ENCODE data around the gene TLCD1.

TLCD1 gene, protein sequence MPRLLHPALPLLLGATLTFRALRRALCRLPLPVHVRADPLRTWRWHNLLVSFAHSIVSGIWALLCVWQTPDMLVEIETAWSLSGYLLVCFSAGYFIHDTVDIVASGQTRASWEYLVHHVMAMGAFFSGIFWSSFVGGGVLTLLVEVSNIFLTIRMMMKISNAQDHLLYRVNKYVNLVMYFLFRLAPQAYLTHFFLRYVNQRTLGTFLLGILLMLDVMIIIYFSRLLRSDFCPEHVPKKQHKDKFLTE

DNA sequence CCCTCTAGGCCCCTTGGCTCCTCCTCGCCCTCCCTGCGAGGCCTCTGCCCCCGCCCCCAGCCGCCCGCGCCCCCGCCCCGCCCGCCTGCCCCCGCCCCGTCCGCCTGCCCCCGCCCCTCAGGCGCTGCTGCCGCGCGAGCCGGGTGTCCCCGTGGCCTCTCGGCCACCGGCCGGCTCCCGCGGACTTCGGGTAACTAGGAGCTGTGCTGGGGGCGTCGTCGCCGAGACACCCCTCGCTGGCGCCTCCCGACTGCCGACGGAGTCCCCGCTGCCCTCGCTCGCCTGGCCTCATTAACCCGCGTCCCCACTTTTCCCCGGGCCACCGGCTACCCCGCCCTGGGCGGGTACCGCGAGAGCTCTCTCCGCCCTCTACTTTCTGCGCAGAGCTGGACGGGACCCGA, at the start of gene TLCD1:
Gene TLCD1, minus strand, starts transcription at position 8 of the 401 bp plus-strand sequence. CDS start 136 bp downstream, outside the sequence.
- no peak for FAIRE-seq
- peak; percentile 88 for DNase-seq (ENCODE audit: low spot score)

- DNase-seq (ENCODE audit: low spot score) = no peak
- FAIRE-seq = no peak
Observed at GRCh38 chr17:28774206-28774605, 48.2 kb upstream of the TLCD1 start.

DNA sequence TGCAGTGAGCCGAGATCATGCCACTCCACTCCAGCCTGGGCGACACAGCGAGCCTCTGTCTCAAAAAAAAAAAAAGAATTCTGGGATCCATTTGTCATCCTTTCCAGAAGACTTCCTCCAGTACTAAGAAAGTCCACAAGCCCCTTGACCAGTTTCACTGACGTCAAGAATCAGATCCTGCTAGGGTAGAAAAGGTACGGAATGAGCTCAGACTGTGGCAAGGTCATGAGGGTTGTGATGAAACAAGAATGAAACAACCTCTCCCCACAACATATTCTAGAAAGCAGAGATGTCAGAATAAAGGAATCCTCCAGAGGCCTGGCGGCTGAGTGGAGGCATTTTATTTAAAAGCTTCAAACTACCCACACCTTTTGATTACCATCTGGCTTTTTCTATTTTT, 47.7 kb upstream of the TLCD1 start:
- DNase-seq (ENCODE audit: low spot score) (no peak), FAIRE-seq (no peak)

- FAIRE-seq (no peak), DNase-seq (ENCODE audit: low spot score) (no peak)
Observed at GRCh38 chr17:28765038-28765437, 39.0 kb upstream of the TLCD1 start.

- FAIRE-seq (no peak), DNase-seq (ENCODE audit: low spot score) (peak; percentile 66)
Observed at GRCh38 chr17:28763804-28764266, 37.8 kb upstream of the TLCD1 start.

DNA sequence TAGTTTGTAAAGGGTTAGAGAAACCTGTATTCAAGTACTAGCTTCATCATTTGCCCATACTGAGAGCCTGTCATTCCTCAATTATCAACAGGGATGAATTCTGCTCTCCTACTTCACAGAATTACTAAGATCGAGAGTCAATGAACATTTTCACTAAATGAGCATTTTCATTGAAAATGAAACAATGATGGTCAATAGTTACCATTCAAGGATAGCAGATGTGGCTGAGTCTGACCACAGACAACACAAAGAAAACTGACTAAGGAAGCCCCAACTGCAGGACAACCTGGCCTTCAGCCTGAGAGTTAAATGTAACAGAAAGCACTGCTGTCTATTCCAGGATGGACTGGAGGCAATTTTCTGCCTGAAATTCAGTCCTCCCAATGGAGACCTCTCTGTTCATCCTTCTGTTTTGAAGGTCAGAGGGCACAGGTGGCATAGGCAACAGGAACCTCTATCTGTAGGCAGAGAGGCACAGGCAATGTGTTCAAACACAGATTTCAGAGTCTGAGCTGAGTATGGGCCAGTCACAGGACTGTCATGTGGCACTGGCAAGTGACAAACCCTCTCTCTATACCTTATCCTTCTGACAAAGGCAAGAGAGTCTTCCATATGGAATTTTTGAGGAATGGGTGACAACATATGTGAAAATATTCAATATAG, 37.2 kb upstream of the TLCD1 start:
- no peak for DNase-seq (ENCODE audit: low spot score)
- no peak for FAIRE-seq

- no peak for DNase-seq (ENCODE audit: low spot score)
- FAIRE-seq = no peak
Observed at GRCh38 chr17:28760601-28761562, 34.8 kb upstream of the TLCD1 start.

DNA sequence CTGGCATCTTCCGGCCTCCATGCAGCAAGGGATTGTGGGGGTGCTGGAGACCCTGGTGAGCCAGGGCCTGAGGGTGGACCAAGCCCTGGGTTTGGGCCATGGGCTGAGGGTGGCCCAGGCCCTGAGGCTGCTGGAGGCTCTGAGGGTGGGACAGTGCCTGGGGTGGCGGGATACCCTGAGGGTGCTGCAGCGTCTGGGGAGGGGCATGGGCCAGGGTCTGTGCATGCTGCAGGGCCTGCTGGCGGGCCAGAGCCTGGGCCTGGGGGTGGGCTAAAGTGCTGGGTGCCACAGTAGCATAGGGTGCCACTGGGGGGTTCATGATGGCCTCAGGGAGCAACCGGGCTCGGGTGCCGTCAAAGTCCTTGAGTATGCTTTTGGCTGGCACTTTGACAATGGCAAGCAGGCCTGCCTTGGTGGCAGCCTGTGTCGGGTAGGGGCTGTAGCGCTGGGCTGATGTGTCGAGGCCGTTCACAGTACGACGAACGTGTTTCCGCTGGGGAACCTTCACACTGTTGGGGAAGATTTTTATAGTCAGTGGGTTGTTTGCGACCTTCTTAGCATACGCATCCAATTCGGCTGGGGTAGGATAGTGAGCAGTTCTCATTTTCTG, 33.3 kb upstream of the TLCD1 start:
- no peak for FAIRE-seq

GRCh38 chr17:28758411-28759121, 32.5 kb upstream of the TLCD1 start:
- DNase-seq (ENCODE audit: low spot score) = no peak
- no peak for FAIRE-seq

More for the DNA sequence above, 33.3 kb upstream of the TLCD1 start:
- no peak for DNase-seq (ENCODE audit: low spot score)

- FAIRE-seq = no peak
- no peak for DNase-seq (ENCODE audit: low spot score)
Observed at GRCh38 chr17:28756049-28756804, 30.2 kb upstream of the TLCD1 start.

- no peak for FAIRE-seq
- DNase-seq (ENCODE audit: low spot score) = no peak
Observed at GRCh38 chr17:28755486-28755885, 29.5 kb upstream of the TLCD1 start.

- FAIRE-seq (no peak), DNase-seq (ENCODE audit: low spot score) (no peak)
Observed at GRCh38 chr17:28751600-28752366, 25.8 kb upstream of the TLCD1 start.

DNA sequence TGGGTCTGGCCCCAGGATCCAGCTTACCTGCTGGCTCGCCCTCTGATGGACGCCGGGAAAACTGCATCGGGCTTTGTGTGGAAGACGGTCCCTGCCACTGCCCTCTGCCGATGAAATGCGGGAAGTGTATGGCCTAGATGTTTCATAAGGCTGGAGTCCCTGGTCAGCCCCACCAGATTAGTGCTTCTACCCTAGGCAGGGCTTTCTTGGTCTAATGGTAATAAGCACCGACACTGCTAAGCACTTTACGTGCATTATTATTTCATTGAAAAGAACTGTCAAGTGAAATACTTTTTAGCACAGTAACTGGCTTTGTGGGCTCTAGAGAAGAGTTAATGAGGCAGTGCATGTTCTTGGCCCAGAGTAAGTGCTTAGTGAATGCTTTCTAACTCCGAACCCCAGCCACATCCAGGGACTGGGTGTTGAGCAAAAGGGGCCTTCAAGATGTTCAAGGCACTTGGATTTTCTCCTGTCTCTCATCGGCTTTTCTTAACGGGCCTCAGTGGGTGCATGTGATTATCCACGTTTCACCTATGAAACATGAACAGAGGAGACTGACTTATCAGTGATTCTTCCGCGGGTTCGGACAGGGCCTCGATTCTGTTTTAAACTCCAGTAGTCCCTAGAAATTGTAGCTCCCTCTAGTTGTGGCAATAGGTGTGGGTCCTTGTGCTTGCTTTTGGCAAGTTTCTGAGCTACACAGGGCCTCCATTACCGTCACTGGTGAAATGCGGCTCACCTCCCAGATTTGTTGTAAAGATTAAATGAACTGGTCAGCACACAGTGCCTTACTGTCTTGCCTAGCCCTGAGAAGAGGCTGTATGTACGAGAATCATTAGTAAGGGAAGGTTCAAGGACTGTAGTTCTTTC, 24.4 kb upstream of the TLCD1 start:
- DNase-seq (ENCODE audit: low spot score) (peak; percentile 87), FAIRE-seq (no peak)

DNA sequence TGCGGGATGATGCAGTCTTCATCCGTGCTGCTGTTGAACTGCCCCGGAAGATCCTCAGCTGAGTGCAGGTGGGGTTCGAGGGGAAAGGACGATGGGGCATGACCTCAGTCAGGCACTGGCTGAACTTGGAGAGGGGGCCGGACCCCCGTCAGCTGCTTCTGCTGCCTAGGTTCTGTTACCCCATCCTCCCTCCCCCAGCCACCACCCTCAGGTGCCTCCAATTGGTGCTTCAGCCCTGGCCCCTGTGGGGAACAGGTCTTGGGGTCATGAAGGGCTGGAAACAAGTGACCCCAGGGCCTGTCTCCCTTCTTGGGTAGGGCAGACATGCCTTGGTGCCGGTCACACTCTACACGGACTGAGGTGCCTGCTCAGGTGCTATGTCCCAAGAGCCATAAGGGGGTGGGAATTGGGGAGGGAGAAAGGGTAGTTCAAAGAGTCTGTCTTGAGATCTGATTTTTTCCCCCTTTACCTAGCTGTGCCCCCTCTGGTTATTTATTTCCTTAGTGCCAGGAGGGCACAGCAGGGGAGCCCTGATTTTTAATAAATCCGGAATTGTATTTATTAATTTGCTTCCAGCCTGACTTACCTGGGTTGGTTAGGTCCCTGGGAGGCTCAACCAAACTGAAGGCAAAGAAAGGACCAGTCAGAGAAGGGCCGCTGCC, 23.6 kb upstream of the TLCD1 start:
- FAIRE-seq (no peak), DNase-seq (ENCODE audit: low spot score) (no peak)

- DNase-seq (ENCODE audit: low spot score) (no peak), FAIRE-seq (no peak)
Observed at GRCh38 chr17:28748852-28749515, 23.0 kb upstream of the TLCD1 start.

DNA sequence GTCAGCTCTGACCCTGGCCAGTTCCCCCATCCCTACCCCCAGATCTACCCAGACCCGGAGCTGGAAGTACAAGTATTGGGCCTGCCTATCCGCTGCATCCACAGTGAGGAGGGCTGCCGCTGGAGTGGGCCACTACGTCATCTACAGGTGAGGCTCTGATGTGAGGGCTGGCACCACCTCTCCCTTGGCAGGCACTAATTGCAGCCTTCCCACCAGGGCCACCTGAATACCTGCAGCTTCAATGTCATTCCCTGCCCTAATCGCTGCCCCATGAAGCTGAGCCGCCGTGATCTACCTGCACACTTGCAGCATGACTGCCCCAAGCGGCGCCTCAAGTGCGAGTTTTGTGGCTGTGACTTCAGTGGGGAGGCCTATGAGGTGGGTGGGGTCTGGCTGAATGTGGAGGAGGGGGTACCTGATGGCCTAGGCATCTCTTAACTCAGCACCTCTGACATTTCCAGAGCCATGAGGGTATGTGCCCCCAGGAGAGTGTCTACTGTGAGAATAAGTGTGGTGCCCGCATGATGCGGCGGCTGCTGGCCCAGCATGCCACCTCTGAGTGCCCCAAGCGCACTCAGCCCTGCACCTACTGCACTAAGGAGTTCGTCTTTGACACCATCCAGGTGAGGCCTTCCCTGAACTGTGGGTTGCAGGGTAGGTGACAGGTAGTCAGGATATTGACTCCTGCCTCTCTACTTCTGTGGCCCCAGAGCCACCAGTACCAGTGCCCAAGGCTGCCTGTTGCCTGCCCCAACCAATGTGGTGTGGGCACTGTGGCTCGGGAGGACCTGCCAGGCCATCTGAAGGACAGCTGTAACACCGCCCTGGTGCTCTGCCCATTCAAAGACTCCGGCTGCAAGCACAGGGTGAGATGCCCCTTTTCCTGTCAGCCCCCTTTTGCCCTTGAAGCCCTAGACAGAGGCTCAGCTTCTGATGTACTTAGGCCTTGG, 22.0 kb upstream of the TLCD1 start:
- no peak for FAIRE-seq
- DNase-seq (ENCODE audit: low spot score) = no peak
